Motor neuron (in vitro differentiated cells): ENCODE results near the gene NUP42. TPM values are rescaled to one million over a fixed set of nuclear protein-coding genes. Genes with fewer than 3 reads are reported as not detected.

ENCODE experiments used
- ATAC-seq, 8 experiments: fragments of 200-7000 bp; cut with Tn5 transposase; replicated peaks in 6 of 8; 2 replicates each; pipeline ENCODE4 v1.8.0; 2021; ENCODE audit warnings: mild to moderate bottlenecking in 8 of 8, moderate library complexity in 8 of 8
- H3K27ac ChIP-seq, 2 donors: fragments of 250-450 bp; sonication (Bioruptor Pico); 2 replicates each; pipeline ENCODE4 v1.9.0; 2021; ENCODE audit warnings: antibody characterized with exemption in 2 of 2, mild to moderate bottlenecking in 2 of 2, moderate library complexity in 1 of 2
- H3K4me1 ChIP-seq, 2 donors: fragments of 250-450 bp; sonication (Bioruptor Pico); replicated peaks in 1 of 2; 2 replicates each; pipeline ENCODE4 v1.6.1; 2021; ENCODE audit warnings: antibody characterized with exemption in 2 of 2, mild to moderate bottlenecking in 2 of 2, moderate library complexity in 1 of 2
- H3K4me3 ChIP-seq, 5 donors: fragments of 250-450 bp; sonication (Bioruptor Pico); 2 replicates each; pipeline ENCODE4 v1.9.0; 2021; ENCODE audit warnings: antibody characterized with exemption in 5 of 5, mild to moderate bottlenecking in 5 of 5, moderate library complexity in 4 of 5
- WGBS, 10 experiments: fragments of 450-650 bp; shearing (Covaris generic); methylation state at CpG; one replicate each; pipeline ENCODE4 v1.0.0; 2022; 5-methylcytosine and 5-hydroxymethylcytosine counted together
- in situ Hi-C, 9 experiments: fragments of 400-800 bp; cut with MboI; loops; one replicate each; pipeline ENCODE4 v1.15.0; 2021; ENCODE audit warnings: low sequenced_read_pairs in 9 of 9, low pct_unique_long_range_greater_than_20kb in 2 of 9; ENCODE audit not compliant: unreplicated experiment in 9 of 9
- total RNA-seq, 8 experiments: library from RNA; unstranded; fragments of 300-600 nt; gene quantifications; 2 replicates each; pipeline versions ENCODE4 v1.2.3 to v1.2.4, GENCODE V29; 2022

Gene NUP42
- total RNA-seq, 8 experiments from 2014 or later: 26.9 to 102 (median 40.9) TPM

- H3K4me1 ChIP-seq: peaks cover 0 to 2% of the 10 kb centered on the region in 2 donors
- H3K4me3 ChIP-seq: no peak overlapping the region
- in situ Hi-C loops: no loop called here
- no peak overlapping the region for H3K27ac ChIP-seq
- no peak for ATAC-seq
- WGBS, 10 experiments: 60 to 100% (median 100%) methylated on average over 1 to 2 of the region's 2 CpGs; no CpG with 5 or more reads in 4 of the 10 experiments
These were observed 25.2 kb downstream of the NUP42 start for GRCh38 chr7:23207021-23207420.

GRCh38 chr7:23207884-23208283, 26.0 kb downstream of the NUP42 start:
- in situ Hi-C loops: no loop called here
- H3K4me1 ChIP-seq: peaks cover 0 to 2% of the 10 kb centered on the region in 2 donors
- H3K4me3 ChIP-seq: no peak overlapping the region
- H3K27ac ChIP-seq: no peak overlapping the region
- ATAC-seq: peak in 2 of 8 experiments; percentile 71 to 89
- 27 to 100% (median 77%) methylated on average over 1 to 3 of the region's 3 CpGs for WGBS, 10 experiments

GRCh38 chr7:23208316-23208715, 26.5 kb downstream of the NUP42 start:
- 62 to 100% (median 75%) methylated on average over 1 to 4 of the region's 4 CpGs for WGBS, 10 experiments
- ATAC-seq: no peak
- in situ Hi-C loops: no loop called here
- H3K4me1 ChIP-seq: peaks cover 0 to 2% of the 10 kb centered on the region in 2 donors
- no peak overlapping the region for H3K4me3 ChIP-seq
- no peak overlapping the region for H3K27ac ChIP-seq

GRCh38 chr7:23210506-23210905, 28.7 kb downstream of the NUP42 start:
- in situ Hi-C loops: no loop called here
- H3K4me1 ChIP-seq: peaks cover 0 to 2% of the 10 kb centered on the region in 2 donors
- 80 to 100% (median 89%) methylated on average over 1 to 2 of the region's 2 CpGs; no CpG with 5 or more reads in 4 of the 10 experiments for WGBS, 10 experiments
- no peak for ATAC-seq
- no peak overlapping the region for H3K4me3 ChIP-seq
- H3K27ac ChIP-seq: no peak overlapping the region

GRCh38 chr7:23211589-23211988, 29.7 kb downstream of the NUP42 start:
- in situ Hi-C loops: no loop called here
- peak in 1 of 8 experiments; percentile 53 for ATAC-seq

GRCh38 chr7:23212395-23212794, 30.5 kb downstream of the NUP42 start:
- in situ Hi-C loops: no loop called here
- Histone ChIP-seq H3K4me1 (no peaks in the 10 kb centered on the region), H3K4me3 (no peak overlapping the region), H3K27ac (no peak overlapping the region)
- no peak for ATAC-seq
- 0 to 94% (median 87%) methylated on average over 1 to 2 of the region's 2 CpGs; no CpG with 5 or more reads in 2 of the 10 experiments for WGBS, 10 experiments

More at GRCh38 chr7:23211589-23211988, 29.7 kb downstream of the NUP42 start:
- Histone ChIP-seq H3K4me1 (peaks cover 0 to 2% of the 10 kb centered on the region in 2 donors), H3K4me3 (no peak overlapping the region), H3K27ac (no peak overlapping the region)
- 40 to 100% (median 78%) methylated on average over 1 to 9 of the region's 11 CpGs; no CpG with 5 or more reads in 4 of the 10 experiments for WGBS, 10 experiments

GRCh38 chr7:23212841-23213240, 31.0 kb downstream of the NUP42 start:
- H3K4me1 ChIP-seq: no peaks in the 10 kb centered on the region
- ATAC-seq: no peak
- no peak overlapping the region for H3K27ac ChIP-seq
- WGBS, 10 experiments: 20 to 100% (median 74%) methylated on average over 1 to 4 of the region's 4 CpGs; no CpG with 5 or more reads in 2 of the 10 experiments
- in situ Hi-C loops: no loop called here
- no peak overlapping the region for H3K4me3 ChIP-seq

- no peak overlapping the region for H3K4me3 ChIP-seq
- no peaks in the 10 kb centered on the region for H3K4me1 ChIP-seq
- H3K27ac ChIP-seq: no peak overlapping the region
- 85 to 100% (median 98%) methylated on average over 1 to 8 of the region's 11 CpGs; no CpG with 5 or more reads in 2 of the 10 experiments for WGBS, 10 experiments
- in situ Hi-C loops: no loop called here
- no peak for ATAC-seq
These were observed 31.9 kb downstream of the NUP42 start for GRCh38 chr7:23213755-23214154.

- no peak for ATAC-seq
- in situ Hi-C loops: no loop called here
- H3K4me1 ChIP-seq: no peaks in the 10 kb centered on the region
- H3K27ac ChIP-seq: no peak overlapping the region
- 40 to 100% (median 82%) methylated on average over 1 to 5 of the region's 5 CpGs; no CpG with 5 or more reads in 1 of the 10 experiments for WGBS, 10 experiments
- no peak overlapping the region for H3K4me3 ChIP-seq
These were observed 32.6 kb downstream of the NUP42 start for GRCh38 chr7:23214423-23214822.

- H3K27ac ChIP-seq: no peak overlapping the region
- WGBS, 10 experiments: 17 to 100% (median 69%) methylated on average over 1 to 3 of the region's 6 CpGs; no CpG with 5 or more reads in 1 of the 10 experiments
- in situ Hi-C loops: no loop called here
- no peaks in the 10 kb centered on the region for H3K4me1 ChIP-seq
- no peak overlapping the region for H3K4me3 ChIP-seq
- ATAC-seq: no peak
These were observed 33.1 kb downstream of the NUP42 start for GRCh38 chr7:23214938-23215337.

GRCh38 chr7:23216021-23216420, 34.2 kb downstream of the NUP42 start:
- Histone ChIP-seq H3K4me1 (no peaks in the 10 kb centered on the region), H3K27ac (no peak overlapping the region), H3K4me3 (no peak overlapping the region)
- in situ Hi-C loops: no loop called here
- WGBS, 10 experiments: 35 to 90% (median 52%) methylated on average over 1 to 2 of the region's 2 CpGs; no CpG with 5 or more reads in 4 of the 10 experiments
- ATAC-seq: no peak

GRCh38 chr7:23218196-23218595, 36.3 kb downstream of the NUP42 start:
- no peak for ATAC-seq
- WGBS, 10 experiments: 10 to 80% (median 34%) methylated on average over 1 to 3 of the region's 3 CpGs; no CpG with 5 or more reads in 4 of the 10 experiments

GRCh38 chr7:23220690-23221305, 39.0 kb downstream of the NUP42 start:
- 35 to 84% (median 67%) methylated on average over 2 to 8 of the region's 10 CpGs; no CpG with 5 or more reads in 1 of the 10 experiments for WGBS, 10 experiments
- peak in 2 of 8 experiments; percentile 21 to 29 for ATAC-seq
- Histone ChIP-seq H3K4me1 (no peaks in the 10 kb centered on the region), H3K27ac (no peak overlapping the region), H3K4me3 (no peak overlapping the region)
- in situ Hi-C loops: no loop called here

More at GRCh38 chr7:23218196-23218595, 36.3 kb downstream of the NUP42 start:
- no peaks in the 10 kb centered on the region for H3K4me1 ChIP-seq
- H3K27ac ChIP-seq: no peak overlapping the region
- H3K4me3 ChIP-seq: no peak overlapping the region
- in situ Hi-C loops: no loop called here
